ENCODE measurements around the gene SYNE1. TPM values are rescaled to one million over a fixed set of nuclear protein-coding genes. Genes with fewer than 3 reads are reported as not detected.

The SYNE1 gene
- total and polyA plus RNA-seq, 4 donors = 10.2 to 105 (median 24.5) TPM

DNA sequence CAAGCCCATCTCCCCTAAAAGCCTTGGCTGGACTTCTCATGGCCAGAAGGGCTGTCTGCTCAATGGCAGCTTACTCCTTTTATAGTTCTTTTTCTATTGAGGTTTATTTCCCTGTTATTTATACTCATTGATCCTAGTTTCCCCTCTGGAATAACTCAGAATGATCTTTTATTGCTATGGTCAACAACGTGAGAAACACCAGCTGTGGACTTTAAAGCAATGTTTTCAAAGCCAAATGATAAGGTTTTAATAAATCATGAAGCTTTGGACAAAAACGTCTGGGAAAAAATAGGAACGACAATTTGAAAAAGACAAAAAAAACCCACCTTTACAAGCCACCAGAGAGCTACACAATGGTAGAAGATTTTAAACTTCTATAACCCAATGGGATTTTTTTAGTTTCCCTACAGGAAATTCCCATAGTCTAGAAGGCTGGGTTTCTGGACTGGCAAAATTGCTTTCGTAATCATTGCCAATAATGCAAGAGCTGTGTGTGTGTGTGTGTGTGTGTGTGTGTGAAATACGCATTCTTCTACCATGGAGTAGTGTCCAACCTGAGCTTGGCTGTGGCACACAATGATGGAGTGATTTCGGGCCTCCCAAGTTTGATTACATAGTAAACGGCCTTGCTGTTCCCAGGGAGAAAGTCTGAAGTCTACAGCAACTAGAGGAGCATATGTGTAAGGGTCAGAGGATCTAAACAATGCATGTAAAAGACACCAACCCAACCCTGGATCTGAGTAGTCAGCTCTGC is 396.0 kb downstream of the SYNE1 start:
- no peaks in the 10 kb centered on the region for H3K4me1 ChIP-seq (ENCODE audit: control insufficient read depth in 4 of 4, insufficient read depth in 4 of 4, low read length in 3 of 4)
- WGBS = 74% methylated on average over 7 of the region's 7 CpGs
- no peak for DNase-seq (ENCODE audit: low spot score)
- no peak overlapping the region for H3K9ac ChIP-seq (ENCODE audit: low read depth in 1 of 2, low read length in 2 of 2)
- H3K27me3 ChIP-seq (ENCODE audit: control insufficient read depth in 4 of 4, insufficient read depth in 4 of 4, low read length in 3 of 4) = no peaks in the 10 kb centered on the region
- H3K4me3 ChIP-seq (ENCODE audit: low read depth in 1 of 3, low read length in 3 of 3) = no peak overlapping the region
- no peaks in the 10 kb centered on the region for H3K9me3 ChIP-seq (ENCODE audit: control insufficient read depth in 4 of 4, low read length in 3 of 4)
- H3K27ac ChIP-seq (ENCODE audit: low read depth in 1 of 2, low read length in 2 of 2) = no peak overlapping the region
- TF ChIP-seq REST (IDR thresholded peaks at IDR 0.05) = no peak
- TF ChIP-seq HNF4A (conservative IDR thresholded peaks at IDR 0.05) = no peak
- TF ChIP-seq YY1 (IDR thresholded peaks at IDR 0.05) = no peak
- TF ChIP-seq, protein P1, sequence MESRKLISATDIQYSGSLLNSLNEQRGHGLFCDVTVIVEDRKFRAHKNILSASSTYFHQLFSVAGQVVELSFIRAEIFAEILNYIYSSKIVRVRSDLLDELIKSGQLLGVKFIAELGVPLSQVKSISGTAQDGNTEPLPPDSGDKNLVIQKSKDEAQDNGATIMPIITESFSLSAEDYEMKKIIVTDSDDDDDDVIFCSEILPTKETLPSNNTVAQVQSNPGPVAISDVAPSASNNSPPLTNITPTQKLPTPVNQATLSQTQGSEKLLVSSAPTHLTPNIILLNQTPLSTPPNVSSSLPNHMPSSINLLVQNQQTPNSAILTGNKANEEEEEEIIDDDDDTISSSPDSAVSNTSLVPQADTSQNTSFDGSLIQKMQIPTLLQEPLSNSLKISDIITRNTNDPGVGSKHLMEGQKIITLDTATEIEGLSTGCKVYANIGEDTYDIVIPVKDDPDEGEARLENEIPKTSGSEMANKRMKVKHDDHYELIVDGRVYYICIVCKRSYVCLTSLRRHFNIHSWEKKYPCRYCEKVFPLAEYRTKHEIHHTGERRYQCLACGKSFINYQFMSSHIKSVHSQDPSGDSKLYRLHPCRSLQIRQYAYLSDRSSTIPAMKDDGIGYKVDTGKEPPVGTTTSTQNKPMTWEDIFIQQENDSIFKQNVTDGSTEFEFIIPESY (IDR thresholded peaks at IDR 0.05) = no peak
- TF ChIP-seq HNF4G (IDR thresholded peaks at IDR 0.05) = no peak
- no peak for TF ChIP-seq SP1 (IDR thresholded peaks at IDR 0.05)
- TF ChIP-seq NR2F2 (IDR thresholded peaks at IDR 0.05) = no peak
- no peak for TF ChIP-seq GABPA (IDR thresholded peaks at IDR 0.05 in 1 of 2, conservative IDR thresholded peaks at IDR 0.05 in 1 of 2)
- TF ChIP-seq EGR1 (IDR thresholded peaks at IDR 0.05; ENCODE audit: low read depth in 2 of 2) = no peak
- no peak for TF ChIP-seq RXRA (IDR thresholded peaks at IDR 0.05)
- no peak for TF ChIP-seq CTCF (IDR thresholded peaks at IDR 0.05; ENCODE audit: low read depth, low read length, missing input control)
- TF ChIP-seq FOXA1 (IDR thresholded peaks at IDR 0.05) = no peak
- no peak for TF ChIP-seq RAD21 (IDR thresholded peaks at IDR 0.05)
- TF ChIP-seq JUND (IDR thresholded peaks at IDR 0.05) = no peak
- TF ChIP-seq, protein P2, sequence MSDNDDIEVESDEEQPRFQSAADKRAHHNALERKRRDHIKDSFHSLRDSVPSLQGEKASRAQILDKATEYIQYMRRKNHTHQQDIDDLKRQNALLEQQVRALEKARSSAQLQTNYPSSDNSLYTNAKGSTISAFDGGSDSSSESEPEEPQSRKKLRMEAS (IDR thresholded peaks at IDR 0.05) = no peak
- no peak for TF ChIP-seq ATF3 (IDR thresholded peaks at IDR 0.05)
- TF ChIP-seq FOXA2 (IDR thresholded peaks at IDR 0.05) = no peak
- TF ChIP-seq TAF1 (conservative IDR thresholded peaks at IDR 0.05) = no peak
- H3K36me3 ChIP-seq (ENCODE audit: control insufficient read depth in 4 of 4, insufficient read depth in 3 of 4, low read depth in 1 of 4, low read length in 3 of 4) = peaks cover 5 to 79% (median 71%) of the 10 kb centered on the region in 4 donors
